GM18519 (cell line): Measurements from ENCODE around the gene PDHB.

Experiments used
- ATAC-seq: cut with Tn5 transposase; IDR thresholded peaks from one replicate; pipeline ENCODE4 v1.9.1; 2021; ENCODE audit warnings: mild to moderate bottlenecking, moderate library complexity; ENCODE audit not compliant: unreplicated experiment, low FRiP score

The PDHB gene

DNA sequence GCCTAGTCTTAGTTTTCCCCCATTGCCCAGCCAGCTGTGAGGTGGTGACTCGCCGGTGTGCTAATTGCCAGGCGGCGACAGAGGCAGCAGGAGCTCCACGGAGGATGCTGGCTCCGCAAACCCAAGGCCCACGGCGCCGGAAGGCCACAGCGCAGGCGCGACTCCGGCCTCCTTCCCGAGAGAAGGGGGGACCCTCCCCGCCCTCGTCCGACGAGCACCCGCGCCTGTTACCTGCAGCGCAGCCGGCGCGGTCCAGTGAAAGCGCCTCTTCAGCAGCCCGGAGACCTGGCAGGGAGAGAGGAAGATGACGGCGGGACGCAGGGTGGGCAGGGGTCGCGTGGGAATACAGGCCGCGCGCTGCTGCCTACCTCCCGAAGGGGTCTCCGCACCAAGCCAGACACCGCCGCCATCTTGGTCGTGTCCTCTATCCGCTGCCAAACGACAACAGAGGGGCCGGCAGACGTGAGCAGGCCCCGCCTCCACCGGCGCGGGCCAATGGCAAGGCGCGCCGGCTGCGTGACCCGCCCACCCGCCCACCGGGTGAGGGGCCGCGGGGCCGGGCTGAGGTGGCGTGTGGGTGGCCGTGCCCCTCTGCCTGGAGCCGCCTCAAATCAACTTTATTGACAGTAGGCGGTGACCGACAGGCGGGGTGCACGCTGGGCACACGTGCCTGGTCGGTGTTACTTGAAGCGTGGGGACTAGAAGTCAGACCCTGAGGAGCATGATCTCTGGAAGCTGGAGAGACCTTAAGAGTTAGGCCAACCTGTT lies at the start of gene PDHB:
Gene PDHB (minus strand): TSS at position 433 of the 768 bp plus-strand sequence. CDS start 23 bp downstream, at position 410.
- peak; percentile 83 for ATAC-seq

DNA sequence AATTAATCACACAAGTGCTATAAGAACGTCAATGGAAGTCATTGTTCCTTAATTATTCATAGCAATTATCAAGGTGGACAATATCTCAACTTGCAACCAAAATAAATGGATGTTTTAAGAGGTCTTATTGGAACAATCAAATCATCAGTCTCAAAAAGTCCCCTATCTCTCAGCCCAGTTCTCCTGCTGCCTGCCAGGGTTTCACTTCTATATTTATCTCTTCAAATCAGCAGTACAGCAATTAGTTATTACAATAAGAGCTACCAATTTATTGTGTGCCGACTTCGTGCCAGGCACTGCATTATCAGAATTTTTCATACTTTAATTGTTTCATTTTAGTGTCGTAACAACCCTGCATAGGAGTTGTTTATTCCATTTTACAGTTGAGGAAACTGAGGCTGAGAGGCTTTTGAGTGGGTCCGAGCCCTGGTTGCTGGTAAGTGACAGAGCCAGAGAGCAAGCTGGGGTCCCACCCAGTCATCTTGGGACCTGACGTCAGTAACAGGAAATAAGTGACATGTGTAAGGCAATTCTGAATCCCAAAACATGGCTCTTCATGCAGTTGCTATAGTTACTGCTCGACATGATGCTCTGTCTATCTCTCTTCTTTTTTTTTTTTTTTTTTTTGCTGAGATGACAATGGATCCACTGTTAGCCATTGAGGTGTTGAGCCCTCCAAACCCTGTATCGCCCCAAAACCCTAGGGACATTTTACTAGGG lies 49.4 kb upstream of the PDHB start:
- no peak for ATAC-seq

DNA sequence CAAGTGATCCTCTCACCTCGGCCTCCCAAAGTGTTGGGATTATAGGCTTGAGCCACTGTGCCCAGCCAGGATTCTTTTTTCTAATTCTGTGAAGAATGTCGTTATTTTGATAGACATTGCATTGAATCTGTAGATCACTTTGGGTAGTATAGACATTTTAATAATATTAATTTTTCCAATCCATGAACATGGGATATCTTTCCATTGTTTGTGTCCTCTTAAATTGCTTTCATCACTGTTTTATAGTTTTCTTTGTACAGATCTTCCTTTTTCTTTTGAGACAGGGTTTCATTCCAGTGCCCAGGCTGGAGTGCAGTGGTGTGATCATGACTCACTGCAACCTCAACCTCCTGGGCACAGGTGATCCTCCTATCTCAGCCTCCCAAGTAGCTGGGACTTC lies 46.7 kb upstream of the PDHB start:
- ATAC-seq, result no peak

DNA sequence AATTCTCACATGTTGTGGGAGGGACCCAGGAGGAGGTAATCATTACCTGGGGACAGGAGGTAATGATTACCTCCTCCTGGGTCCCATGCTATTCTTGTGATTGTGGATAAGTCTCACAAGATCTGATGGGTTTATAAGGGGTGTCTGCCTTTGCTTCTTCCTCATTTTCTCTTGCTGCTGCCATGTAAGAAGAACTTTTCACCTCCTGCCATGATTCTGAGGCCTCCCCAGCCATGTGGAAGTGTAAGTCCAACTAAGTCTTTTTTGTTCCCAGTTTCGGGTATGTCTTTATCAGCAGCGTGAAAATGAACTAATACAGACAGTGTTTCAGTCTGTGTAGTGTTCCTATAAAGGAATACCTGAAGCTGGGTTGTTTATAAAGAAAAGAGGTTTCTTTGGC lies 45.1 kb upstream of the PDHB start:
- ATAC-seq, result no peak

DNA sequence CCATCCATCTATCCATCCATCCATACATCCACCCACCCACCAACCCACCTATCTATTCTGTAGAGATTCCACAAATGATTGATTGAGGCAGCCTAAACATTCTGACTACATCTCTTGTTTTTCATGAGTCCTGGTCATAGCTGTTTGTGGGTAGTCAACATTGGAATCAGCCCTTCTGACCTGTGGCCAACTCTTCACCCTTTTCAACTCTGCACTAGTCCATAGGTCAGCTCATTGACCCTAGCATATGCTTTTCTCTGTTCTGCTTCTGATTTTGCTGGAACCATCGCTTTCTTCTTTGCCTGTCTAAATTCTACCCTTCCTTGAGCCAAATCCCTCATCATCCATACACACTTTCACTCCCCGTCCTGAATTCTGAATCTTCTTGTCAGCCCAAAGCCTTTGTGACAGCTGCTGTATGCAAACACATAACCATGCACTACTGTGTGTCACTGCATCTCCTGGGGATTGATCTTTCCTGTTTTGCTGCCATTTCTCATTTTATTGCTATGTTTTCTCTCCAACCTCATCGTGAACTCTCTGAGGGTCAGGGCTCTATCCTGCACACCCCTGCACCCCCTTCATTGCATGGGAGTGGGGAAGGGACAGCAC lies 41.4 kb upstream of the PDHB start:
- no peak for ATAC-seq

DNA sequence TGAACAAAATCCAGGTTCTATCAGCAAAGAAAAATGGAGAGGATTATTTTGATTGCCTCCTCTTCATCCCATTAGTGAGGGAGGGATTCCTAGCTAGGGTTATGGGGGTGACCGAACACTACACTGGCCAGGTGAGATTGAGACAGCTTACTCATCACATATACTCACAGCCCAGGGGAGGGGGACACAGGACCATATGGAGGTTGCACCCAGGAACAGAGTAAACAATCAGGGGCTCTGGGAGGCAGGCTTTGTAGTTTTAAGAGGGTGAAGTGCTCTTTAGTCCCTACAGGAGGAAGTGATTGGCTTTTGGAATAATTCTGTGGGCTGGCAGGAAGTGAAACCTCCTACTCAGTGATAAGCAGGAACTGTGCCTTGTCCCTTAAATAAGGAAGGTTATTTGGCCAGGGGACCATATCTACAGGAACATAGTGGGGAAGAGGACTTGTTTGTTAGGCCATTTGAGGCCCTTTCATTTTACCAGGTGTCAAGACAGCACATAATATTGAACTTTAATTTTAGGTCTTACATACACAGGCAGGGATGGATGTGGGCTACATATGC lies 40.8 kb upstream of the PDHB start:
- no peak for ATAC-seq

DNA sequence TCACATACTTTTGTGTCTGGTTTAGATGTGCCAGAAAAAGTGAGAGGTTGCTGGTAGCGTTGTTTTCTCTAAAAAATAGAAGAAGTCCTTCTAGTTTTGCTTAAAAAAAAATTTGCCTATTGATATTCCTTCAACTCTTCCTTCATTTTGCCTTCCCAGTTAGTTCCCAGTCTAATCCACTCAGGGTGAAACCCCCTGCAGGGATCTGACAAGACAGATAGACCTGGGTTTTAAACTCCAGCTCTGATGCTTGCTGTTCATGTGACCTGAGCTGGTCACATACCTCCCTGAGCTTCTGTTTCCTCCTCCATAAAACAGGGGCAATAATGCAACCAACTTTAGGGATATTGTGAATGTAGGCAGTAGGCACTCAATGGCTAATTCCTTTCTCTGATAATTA lies 39.6 kb upstream of the PDHB start:
- no peak for ATAC-seq

DNA sequence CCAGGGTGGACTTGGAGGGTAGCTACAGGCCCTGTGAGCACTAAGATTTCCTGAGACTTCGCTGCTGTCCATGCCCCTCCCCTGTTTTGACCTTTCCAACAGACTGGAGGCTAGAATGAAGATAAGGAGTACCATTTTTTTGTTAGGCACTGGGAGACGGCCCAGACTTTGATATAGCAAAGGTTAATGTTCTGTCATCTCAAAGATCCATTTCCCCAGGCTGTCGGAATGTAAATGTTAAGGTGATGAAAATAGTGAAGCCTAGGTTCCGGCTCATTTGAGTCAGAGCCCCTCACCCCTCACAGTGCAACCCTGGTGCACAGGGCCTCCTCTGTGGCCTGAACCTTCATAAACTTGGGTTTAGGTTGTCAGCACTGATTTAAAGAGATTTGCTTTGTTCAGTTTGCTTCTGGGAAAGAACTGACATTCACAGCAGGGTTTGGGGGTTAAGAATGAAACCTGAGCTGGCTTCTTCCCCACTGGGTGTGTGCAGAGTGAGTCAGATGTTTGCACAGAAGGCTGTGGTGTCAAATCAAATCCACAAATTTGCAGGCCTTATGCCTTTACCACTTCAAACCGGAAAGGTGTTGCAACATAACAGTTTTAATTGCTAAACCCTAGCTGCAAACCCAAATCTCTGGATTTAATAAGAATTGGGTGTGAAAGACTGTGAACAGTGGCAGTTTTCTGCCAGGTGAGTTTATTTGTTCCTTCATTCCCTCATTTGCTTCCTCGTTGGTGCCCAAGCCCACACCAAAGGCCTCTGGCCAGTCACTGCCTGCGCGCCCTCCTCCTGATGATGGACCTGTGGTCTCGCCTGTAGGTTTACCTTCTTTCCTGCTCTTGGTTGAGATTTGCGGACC lies 37.6 kb upstream of the PDHB start:
- no peak for ATAC-seq

DNA sequence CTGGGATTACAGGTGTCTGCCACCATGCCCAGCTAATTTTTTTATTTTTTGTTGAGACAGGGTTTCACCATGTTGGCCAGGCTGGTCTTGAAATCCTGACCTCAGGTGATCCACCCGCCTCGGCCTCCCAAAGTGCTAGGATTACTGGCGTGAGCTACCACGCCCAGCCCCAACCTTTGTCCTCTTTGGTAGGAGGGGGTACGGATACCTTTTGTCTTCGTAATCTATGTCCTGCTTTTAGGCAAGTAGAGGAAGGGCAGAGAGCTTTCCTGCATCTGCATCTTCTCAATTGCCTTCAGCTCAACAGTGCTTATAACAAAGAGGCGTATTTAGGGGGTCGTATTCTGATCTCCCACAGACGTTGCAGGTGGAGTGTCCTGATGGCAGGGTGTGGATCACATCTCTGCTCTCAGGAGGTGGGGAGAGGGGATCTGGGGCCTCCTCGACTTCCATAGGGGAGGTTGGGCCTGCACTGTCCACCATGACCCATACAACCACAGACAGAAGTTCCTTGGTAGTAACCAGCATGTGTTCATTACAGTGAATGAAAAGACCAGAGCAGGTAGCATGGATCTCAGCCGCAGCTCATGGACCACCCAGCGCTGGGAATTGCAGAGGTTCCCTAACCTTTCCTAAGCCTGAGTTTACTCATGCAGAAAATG lies 36.9 kb upstream of the PDHB start:
- no peak for ATAC-seq

DNA sequence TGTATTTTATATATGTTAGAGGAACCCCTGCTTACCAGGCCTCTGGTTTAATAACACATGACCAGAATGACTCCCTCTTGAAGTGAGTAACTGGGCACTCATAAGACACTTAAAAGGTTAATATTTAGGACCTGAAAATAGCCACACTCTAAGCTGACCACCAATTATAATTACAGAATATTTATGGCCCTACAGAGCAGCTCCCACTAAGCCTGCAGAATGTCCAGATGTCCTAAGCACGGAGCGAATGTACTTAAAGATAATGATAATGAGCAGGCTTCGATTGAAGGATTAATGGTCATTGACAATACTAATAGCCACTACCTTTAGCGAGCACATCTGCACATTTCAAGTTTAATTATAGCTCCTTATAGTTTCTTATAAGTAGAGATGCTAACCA lies 35.5 kb upstream of the PDHB start:
- ATAC-seq, result no peak

DNA sequence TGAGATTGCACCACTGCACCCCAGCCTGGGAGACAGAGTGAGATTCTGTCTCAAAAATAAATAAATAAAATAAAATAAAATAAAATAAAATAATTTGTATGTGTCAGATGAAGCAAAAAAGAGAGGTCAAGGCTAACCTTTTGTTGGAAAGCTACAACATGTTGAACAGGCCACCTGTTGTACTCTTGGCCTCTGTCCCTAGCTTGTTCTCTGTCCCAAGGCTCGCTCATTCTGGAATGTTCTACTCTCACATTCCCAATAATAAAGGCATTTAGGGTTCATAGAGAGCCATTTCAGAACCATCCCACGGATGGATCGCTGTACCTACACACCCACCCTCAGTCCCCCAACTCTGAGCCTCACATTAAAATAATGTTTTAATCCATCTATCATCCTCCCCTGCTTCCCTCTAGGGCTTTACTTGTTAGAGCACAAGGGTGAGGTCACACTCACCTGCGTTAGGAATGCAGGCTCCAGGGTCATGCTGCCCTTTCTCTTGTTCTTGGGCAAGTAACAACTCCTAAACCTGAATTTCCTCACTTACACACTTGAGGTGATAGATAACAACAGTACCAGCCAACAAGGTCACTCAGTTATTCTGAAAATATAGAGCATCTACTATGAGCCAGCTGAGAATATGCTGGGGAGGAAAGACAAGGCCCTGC lies 33.4 kb upstream of the PDHB start:
- ATAC-seq, result no peak

DNA sequence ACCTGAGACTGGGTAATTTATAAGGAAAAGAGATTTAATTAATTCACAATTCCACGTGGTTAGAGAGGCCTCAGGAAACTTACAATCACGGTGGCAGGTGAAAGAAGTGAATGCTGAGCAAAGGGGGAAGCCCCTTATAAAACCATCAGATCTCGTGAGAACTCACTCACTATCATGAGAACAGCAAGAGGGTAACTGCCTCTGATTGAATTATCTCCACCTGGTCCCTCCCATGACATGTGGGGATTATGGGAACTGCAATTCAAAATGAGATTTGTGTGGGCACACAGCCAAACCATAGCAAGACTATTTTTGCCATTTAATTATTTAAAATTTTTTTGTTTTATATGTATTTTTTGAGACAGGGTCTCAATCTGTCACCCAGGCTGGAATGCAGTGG lies 31.2 kb upstream of the PDHB start:
- ATAC-seq, result no peak

DNA sequence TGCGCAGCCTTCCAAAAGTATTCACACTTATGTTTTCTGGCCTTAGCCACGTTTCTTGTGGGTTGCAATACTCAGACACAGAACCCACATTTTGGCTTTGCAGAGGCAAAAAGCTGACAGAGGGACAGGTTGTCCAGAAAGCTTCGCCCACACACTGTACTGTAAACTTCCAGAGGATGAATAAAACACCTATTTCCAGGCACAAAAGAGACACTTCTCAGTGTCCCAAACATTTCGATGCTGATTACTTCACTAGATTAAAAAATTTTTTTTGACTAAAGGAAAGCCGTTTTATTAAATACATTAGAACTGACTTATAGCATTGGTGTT lies 30.3 kb upstream of the PDHB start:
- ATAC-seq, result no peak

DNA sequence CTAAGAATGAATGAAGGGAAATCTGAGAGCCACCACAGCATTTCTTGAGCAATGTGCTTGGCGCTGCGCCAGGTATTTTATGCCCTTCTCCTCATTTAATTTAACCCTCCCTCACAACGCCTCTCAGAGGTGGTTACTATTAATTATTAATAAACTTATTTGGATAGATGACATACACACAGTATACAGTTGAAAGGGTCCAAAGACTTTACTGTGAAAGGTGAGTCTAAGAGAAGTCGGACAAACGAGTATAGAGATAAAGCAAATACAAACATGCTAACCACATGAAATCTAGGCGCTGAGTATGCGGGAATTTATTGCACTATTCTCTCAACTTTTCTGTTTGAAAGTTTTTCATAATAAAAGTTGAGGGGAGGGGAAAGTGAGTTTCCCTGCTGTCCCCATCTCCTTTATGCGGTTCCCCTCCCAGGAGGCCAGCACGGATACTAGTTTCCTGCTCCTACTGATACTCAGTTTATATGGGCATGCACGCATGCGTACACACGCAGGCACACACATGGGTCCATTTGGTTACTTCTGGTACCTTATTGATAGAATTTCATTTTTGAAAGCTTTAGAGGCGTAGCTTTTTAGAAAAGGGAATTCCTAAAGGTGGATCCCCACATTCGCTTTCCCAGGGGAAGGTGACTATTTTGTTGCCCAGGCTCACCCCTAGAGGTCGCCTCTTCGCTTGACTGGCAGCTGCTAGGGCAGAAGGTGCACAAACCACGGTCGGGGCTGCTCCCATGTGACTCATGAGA lies 29.7 kb upstream of the PDHB start:
- peak; percentile 53 for ATAC-seq

DNA sequence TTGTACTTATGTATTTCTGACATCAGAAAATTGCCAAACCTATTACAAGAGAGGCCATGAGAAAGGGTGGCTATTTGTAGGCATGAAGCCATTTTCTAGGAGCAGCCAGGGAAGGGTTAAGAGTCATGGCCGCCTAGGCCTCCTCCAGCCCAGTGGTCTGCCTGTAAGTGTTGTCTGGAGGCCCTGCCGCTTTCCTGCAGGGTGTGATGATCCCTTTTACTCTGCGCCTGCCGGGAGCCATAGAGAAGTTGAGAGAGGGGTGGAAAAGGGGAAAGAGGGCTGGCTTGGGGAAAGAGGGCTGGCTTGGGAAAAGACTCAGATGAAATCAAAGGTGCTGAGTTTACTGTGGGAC lies 29.2 kb upstream of the PDHB start:
- no peak for ATAC-seq

DNA sequence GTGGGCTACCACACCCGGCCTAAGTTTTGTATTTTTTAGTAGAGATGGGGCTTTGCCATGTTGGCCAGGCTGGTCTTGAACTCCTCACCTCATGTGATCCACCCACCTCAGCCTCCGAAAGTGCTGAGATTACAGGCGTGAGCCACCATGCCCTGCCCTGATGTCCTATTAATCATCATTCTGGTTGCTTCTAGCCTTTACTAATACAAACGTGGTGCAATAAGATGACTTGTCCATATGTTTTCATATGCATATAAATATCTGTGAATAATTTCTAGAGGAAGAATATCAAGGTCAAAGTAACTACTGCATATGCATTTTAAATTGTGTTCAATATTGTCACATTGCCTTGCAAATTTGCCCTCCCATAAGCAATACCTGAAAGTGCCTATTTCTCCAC lies 25.5 kb upstream of the PDHB start:
- ATAC-seq, result no peak

DNA sequence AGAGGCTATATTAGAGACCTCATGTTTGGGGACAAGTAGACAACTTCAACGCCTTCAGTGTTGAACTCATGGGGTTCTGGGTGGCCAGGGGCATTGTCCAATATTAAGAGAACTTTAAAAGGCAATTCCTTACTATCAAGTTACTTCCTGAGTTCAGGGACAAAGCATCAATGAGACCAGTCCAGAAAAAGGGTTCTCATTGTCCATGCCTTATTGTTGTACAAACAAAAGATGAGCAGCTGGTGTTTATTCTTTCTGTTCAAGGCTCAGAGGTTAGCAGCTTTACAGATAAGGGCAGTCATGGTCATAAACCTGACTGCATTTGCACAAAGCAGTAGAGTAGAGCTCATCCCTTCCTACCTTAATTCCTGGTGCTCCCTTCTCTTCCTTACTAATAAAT lies 18.5 kb upstream of the PDHB start:
- no peak for ATAC-seq

DNA sequence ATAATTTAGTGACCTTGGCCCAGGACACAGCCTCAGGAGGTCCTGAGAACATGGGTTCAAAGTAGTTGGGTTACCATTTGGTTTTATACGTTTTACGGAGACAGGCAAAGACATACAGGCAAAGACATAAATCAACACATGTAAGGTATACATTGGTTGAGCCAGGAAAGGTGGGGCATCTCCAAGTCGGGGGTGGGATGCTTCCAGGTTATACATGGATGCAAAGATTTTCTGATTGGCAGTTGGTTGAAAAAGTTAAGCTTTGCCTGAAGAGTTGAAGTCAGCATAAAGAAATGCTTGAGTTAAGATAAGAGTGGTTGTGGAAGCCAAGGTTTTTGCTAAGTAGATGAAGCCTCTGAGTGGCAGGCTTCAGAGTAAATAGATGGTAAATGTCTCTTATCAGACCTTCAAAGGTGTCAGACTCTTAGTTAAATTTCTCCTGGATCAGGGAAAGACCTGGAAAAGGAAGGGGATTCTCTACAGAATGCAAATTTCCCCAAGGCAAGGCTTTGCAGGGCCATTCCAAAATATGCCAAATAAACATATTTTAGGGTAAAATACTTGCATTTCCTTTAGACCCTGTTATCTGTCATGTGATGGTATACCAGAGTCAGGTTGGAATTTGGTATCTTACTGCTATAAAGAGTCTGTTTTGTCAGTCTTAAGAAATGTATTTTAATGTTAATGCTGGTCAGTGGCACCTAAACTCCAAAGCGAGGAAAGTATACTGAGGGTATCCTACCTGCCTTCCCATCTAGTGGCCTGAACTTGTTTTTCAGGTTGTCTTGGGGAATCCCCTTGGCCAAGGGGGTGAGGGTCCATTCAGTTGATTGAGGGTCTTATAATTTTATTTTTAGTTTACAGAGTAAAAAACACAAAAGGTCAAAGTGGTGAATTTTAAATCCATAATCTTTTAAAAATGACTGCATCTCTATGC lies 8.2 kb upstream of the PDHB start:
- ATAC-seq, result no peak
